ENCODE data around the gene FKBP14.

GRCh38 chr7:29996321-29996720 is 30.2 kb downstream of the FKBP14 start:
- TF ChIP-seq CTCF (IDR thresholded peaks at IDR 0.05 in 8 of 11, conservative IDR thresholded peaks at IDR 0.05 in 3 of 11), result no peak
- no peak for TF ChIP-seq POLR2AphosphoS5 (IDR thresholded peaks at IDR 0.05)
- TF ChIP-seq POLR2A (IDR thresholded peaks at IDR 0.05), result no peak
